Fibroblast of lung (primary cell): ENCODE measurements around the gene RFX1. TPM values are rescaled to one million over a fixed set of nuclear protein-coding genes. Genes with fewer than 3 reads are reported as not detected.
A peak's percentile ranks its signal among the peaks of the same experiment; 100 is the strongest.
"Not testable (repeated sequence)": the region's sequence is repeated elsewhere in the genome, so short reads cannot be mapped to it uniquely, and the experiment has no call there.

Source experiments
- DNase-seq, 2 donors: peaks; one replicate each; pipeline versions ENCODE4 v3.0.0 to v3.0.0-alpha.2; 2010; ENCODE audit warnings: low read depth in 2 of 2
- H2AFZ ChIP-seq: 2 replicates; pipeline ENCODE4 v1.5.1; 2012; ENCODE audit warnings: low read length, control low read depth, inconsistent platforms
- H3K27ac ChIP-seq: 2 replicates; pipeline ENCODE4 v1.5.1; 2011; ENCODE audit warnings: low read length, control low read depth; ENCODE audit not compliant: insufficient read depth
- H3K27me3 ChIP-seq: 2 replicates; pipeline ENCODE4 v1.5.1; 2011; ENCODE audit warnings: mild to moderate bottlenecking, low read length; ENCODE audit not compliant: control insufficient read depth, insufficient read depth
- H3K36me3 ChIP-seq: 2 replicates; pipeline ENCODE4 v1.5.1; 2011; ENCODE audit warnings: low read length; ENCODE audit not compliant: control insufficient read depth, insufficient read depth
- H3K4me1 ChIP-seq: 2 replicates; pipeline ENCODE4 v1.5.1; 2011; ENCODE audit warnings: low read length; ENCODE audit not compliant: control insufficient read depth, insufficient read depth; ENCODE audit errors: extremely low read depth
- H3K4me2 ChIP-seq: 2 replicates; pipeline ENCODE4 v1.5.1; 2011; ENCODE audit warnings: low read length, control low read depth; ENCODE audit not compliant: insufficient read depth; ENCODE audit errors: extremely low read depth
- H3K4me3 ChIP-seq, 4 experiments: fragments of 200-600 bp in 1 of 4; sonication (generic) in 1 of 4; replicated peaks in 1 of 4; 2 replicates each; pipeline ENCODE4 v1.5.1; 2011 to 2016; ENCODE audit warnings: low read length in 4 of 4, low read depth in 3 of 4, mild to moderate bottlenecking in 3 of 4, control low read depth in 2 of 4, inconsistent platforms in 1 of 4, mixed read lengths in 1 of 4; ENCODE audit not compliant: insufficient read depth in 1 of 4; ENCODE audit errors: control extremely low read depth in 1 of 4
- H3K79me2 ChIP-seq: 2 replicates; pipeline ENCODE4 v1.5.1; 2012; ENCODE audit warnings: mild to moderate bottlenecking, low read length, inconsistent platforms; ENCODE audit not compliant: control insufficient read depth, insufficient read depth
- H3K9ac ChIP-seq: 2 replicates; pipeline ENCODE4 v1.5.1; 2011; ENCODE audit warnings: mild to moderate bottlenecking, low read length, control low read depth; ENCODE audit not compliant: insufficient read depth
- H3K9me3 ChIP-seq: 2 replicates; pipeline ENCODE4 v1.5.1; 2012; ENCODE audit warnings: low read depth, low read length; ENCODE audit not compliant: control insufficient read depth, insufficient read depth
- H4K20me1 ChIP-seq: 2 replicates; pipeline ENCODE4 v1.5.1; 2011; ENCODE audit warnings: low read length; ENCODE audit not compliant: control insufficient read depth, insufficient read depth; ENCODE audit errors: extremely low read depth
- EZH2 ChIP-seq: IDR thresholded peaks from 2 replicates; pipeline ENCODE4 v1.5.1; 2012; ENCODE audit warnings: low read length, control low read depth, mild to moderate bottlenecking; ENCODE audit errors: missing control alignments
- polyA plus RNA-seq, 2 donors: library from polyadenylated mRNA; depleted of rRNA in 1 of 2; stranded (reverse) in 1 of 2; unstranded in 1 of 2; fragments of >200 nt; gene quantifications; 2 replicates each; pipeline ENCODE4 v1.2.1, GENCODE V29; 2011 to 2012; ENCODE audit warnings: missing spikeins in 1 of 2
- total RNA-seq: library from RNA; depleted of rRNA; stranded (reverse); fragments of >200 nt; gene quantifications from 2 replicates; pipeline ENCODE4 v1.2.1, GENCODE V29; 2014
- TF ChIP-seq, protein P1 (sequence below), 2 donors: IDR thresholded peaks in 1 of 2; conservative IDR thresholded peaks in 1 of 2; 1 replicate in 1 of 2; 2 replicates in 1 of 2; pipeline ENCODE4 v1.5.1; 2011 to 2012; ENCODE audit warnings: low read length in 2 of 2, control low read depth in 1 of 2, inconsistent platforms in 1 of 2, low read depth in 1 of 2, mild to moderate bottlenecking in 1 of 2

The RFX1 gene
- total and polyA plus RNA-seq, 2 donors (not counting 1 experiment from before 2014, with no cell fraction given): 0.44 to 2.6 TPM

DNA sequence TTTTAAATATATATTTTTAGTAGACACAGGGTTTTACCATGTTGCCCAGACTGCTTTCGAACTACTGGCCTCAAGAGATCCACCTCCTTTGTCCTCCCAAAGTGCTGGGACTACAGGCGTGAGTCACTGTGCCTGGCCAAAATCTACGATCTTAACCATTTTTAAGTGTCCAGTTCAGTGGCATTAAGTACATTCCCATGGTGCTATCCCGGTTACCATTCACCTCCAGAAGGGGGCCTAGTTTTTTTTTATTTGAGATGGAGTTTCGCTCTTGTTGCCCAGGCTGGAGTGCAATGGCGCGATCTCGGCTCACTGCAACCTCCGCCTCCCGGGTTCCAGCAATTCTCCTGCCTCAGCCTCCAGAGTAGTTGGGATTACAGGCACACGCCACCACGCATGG is 29.0 kb upstream of the RFX1 start:
- H3K36me3 ChIP-seq, H3K79me2 ChIP-seq, H3K4me1 ChIP-seq, H3K4me2 ChIP-seq, H3K4me3 ChIP-seq, H3K27ac ChIP-seq, H3K9me3 ChIP-seq, H3K27me3 ChIP-seq, H2AFZ ChIP-seq, H3K9ac ChIP-seq, H4K20me1 ChIP-seq: not testable (repeated sequence)
- peak in 1 of 2 donors; percentile 8 for DNase-seq
- TF ChIP-seq, protein P1, sequence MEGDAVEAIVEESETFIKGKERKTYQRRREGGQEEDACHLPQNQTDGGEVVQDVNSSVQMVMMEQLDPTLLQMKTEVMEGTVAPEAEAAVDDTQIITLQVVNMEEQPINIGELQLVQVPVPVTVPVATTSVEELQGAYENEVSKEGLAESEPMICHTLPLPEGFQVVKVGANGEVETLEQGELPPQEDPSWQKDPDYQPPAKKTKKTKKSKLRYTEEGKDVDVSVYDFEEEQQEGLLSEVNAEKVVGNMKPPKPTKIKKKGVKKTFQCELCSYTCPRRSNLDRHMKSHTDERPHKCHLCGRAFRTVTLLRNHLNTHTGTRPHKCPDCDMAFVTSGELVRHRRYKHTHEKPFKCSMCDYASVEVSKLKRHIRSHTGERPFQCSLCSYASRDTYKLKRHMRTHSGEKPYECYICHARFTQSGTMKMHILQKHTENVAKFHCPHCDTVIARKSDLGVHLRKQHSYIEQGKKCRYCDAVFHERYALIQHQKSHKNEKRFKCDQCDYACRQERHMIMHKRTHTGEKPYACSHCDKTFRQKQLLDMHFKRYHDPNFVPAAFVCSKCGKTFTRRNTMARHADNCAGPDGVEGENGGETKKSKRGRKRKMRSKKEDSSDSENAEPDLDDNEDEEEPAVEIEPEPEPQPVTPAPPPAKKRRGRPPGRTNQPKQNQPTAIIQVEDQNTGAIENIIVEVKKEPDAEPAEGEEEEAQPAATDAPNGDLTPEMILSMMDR (conservative IDR thresholded peaks at IDR 0.05 in 1 of 2, IDR thresholded peaks at IDR 0.05 in 1 of 2; ENCODE audit: low read depth in 1 of 2, low read length in 2 of 2): peak in 1 of 2 donors; percentile 12

DNA sequence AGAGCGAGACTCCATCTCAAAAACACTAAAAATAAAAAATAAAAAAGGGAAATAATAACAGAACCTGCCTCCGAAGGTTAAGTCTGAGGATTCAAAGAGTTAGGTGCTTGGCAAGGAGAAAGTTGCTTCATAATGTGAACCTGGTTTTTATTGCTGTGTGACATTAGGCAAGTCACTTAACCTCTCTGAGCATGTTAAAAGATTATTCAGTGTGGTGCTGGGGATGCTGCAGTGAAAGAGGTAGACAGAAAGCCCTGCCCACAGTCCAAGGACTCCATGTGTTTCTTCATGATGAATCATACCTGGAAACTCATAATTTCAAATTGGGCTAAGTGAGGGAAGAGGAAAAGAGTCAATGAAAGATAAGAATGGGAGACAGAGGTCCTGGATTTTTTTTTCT is 27.8 kb upstream of the RFX1 start:
- Histone ChIP-seq H3K9ac (no peak overlapping the region), H2AFZ (no peak overlapping the region), H4K20me1 (no peaks in the 10 kb centered on the region), H3K4me3 (no peak overlapping the region), H3K79me2 (no peaks in the 10 kb centered on the region), H3K36me3 (no peaks in the 10 kb centered on the region), H3K4me1 (no peaks in the 10 kb centered on the region), H3K27me3 (peaks cover 2% of the 10 kb centered on the region), H3K27ac (no peak overlapping the region), H3K4me2 (no peak overlapping the region), H3K9me3 (no peaks in the 10 kb centered on the region)
- peak in 1 of 2 donors; percentile 19 for DNase-seq
- TF ChIP-seq, protein P1 (conservative IDR thresholded peaks at IDR 0.05 in 1 of 2, IDR thresholded peaks at IDR 0.05 in 1 of 2; ENCODE audit: low read depth in 1 of 2, low read length in 2 of 2): no peak
- TF ChIP-seq EZH2: no peak

DNA sequence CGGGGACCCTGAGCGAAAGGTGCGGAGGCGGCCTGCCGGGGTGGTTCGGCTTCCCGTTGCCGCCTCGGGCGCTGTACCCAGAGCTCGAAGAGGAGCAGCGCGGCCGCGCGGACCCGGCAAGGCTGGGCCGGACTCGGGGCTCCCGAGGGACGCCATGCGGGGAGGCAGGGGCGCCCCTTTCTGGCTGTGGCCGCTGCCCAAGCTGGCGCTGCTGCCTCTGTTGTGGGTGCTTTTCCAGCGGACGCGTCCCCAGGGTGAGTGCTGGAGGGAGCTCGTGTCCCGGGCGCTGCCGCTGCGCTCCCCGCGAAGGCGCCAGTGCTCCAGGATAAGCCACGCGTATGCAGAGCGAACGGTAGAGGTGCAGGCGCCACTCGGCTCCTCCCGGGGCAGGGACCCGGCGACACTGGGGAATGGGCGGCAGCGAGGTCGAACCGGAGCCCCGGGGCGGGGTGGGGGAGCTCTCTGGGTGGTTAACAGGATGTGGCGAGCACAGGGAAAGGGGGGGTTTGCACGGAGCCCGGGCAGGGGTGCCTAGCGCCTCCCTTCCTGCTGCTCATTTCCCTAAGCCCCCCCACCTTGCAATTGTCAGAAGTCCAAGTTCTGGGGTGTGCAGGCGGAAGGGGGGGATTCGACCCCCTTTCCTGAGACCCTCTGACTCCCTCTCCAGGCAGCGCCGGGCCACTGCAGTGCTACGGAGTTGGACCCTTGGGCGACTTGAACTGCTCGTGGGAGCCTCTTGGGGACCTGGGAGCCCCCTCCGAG is 25.8 kb upstream of the RFX1 start, which contains the start of gene IL27RA:
IL27RA (plus strand) TSS at position 44 of the 762 bp plus-strand sequence; CDS start at position 155, 111 bp downstream.
- Histone ChIP-seq H3K4me1 (no peaks in the 10 kb centered on the region), H3K4me2 (peak within 1 kb of the TSS; percentile 97), H3K36me3 (no peaks in the 10 kb centered on the region), H3K27me3 (peaks cover 8% of the 10 kb centered on the region), H3K79me2 (no peaks in the 10 kb centered on the region), H3K27ac (no peak within 1 kb of the TSS), H3K4me3 (peak within 1 kb of the TSS; percentile 55 to 73 (median 63)), H2AFZ (peak within 1 kb of the TSS; percentile 80), H3K9me3 (no peaks in the 10 kb centered on the region), H4K20me1 (no peaks in the 10 kb centered on the region), H3K9ac (peak within 1 kb of the TSS; percentile 23)
- peak; percentile 30 to 51 for DNase-seq
- TF ChIP-seq, protein P1 (conservative IDR thresholded peaks at IDR 0.05 in 1 of 2, IDR thresholded peaks at IDR 0.05 in 1 of 2; ENCODE audit: low read depth in 1 of 2, low read length in 2 of 2): peak; percentile 75 to 80
- no peak for TF ChIP-seq EZH2
